Osteoblast (primary cell): ENCODE results near the gene DHH. TPM values are rescaled to one million over a fixed set of nuclear protein-coding genes. Genes with fewer than 3 reads are reported as not detected.

Experiments used
- DNase-seq: peaks from one replicate; pipeline ENCODE4 v3.0.0; 2011; ENCODE audit warnings: low spot score, mixed read lengths; ENCODE audit not compliant: insufficient read length; ENCODE audit errors: missing footprints
- H2AFZ ChIP-seq: 2 replicates; pipeline ENCODE4 v1.6.0; 2011; ENCODE audit warnings: mild to moderate bottlenecking, low read length
- H3K27ac ChIP-seq: 2 replicates; pipeline ENCODE4 v1.5.1; 2011; ENCODE audit warnings: mild to moderate bottlenecking, low read depth, low read length, moderate library complexity
- H3K27me3 ChIP-seq: 2 replicates; pipeline ENCODE4 v1.6.0; 2012; ENCODE audit warnings: mild to moderate bottlenecking, control low read depth, inconsistent platforms, low read length, moderate library complexity; ENCODE audit not compliant: insufficient read depth
- H3K36me3 ChIP-seq: 2 replicates; pipeline ENCODE4 v1.5.1; 2011; ENCODE audit warnings: mild to moderate bottlenecking, low read length, control low read depth, moderate library complexity; ENCODE audit not compliant: insufficient read depth
- H3K4me1 ChIP-seq: 2 replicates; pipeline ENCODE4 v1.5.1; 2011; ENCODE audit warnings: mild to moderate bottlenecking, low read length, control low read depth, moderate library complexity; ENCODE audit not compliant: insufficient read depth
- H3K4me2 ChIP-seq: 2 replicates; pipeline ENCODE4 v1.6.0; 2011; ENCODE audit warnings: mild to moderate bottlenecking, low read length; ENCODE audit not compliant: insufficient read depth
- H3K4me3 ChIP-seq: fragments of 200-600 bp; sonication (generic); 3 replicates; pipeline ENCODE4 v1.5.1; 2012; ENCODE audit warnings: mild to moderate bottlenecking, low read length, inconsistent platforms; ENCODE audit not compliant: insufficient read depth
- H3K79me2 ChIP-seq: 2 replicates; pipeline ENCODE4 v1.6.0; 2012; ENCODE audit warnings: mild to moderate bottlenecking, low read length, control low read depth, inconsistent platforms; ENCODE audit not compliant: insufficient read depth
- H3K9me3 ChIP-seq: 2 replicates; pipeline ENCODE4 v1.5.1; 2011; ENCODE audit warnings: low read depth, low read length, control low read depth
- H4K20me1 ChIP-seq: 2 replicates; pipeline ENCODE4 v1.6.0; 2012; ENCODE audit warnings: mild to moderate bottlenecking, low read length, control low read depth; ENCODE audit not compliant: insufficient read depth
- total RNA-seq: library from RNA; depleted of rRNA; stranded (reverse); fragments of >200 nt; gene quantifications from 2 replicates; pipeline ENCODE4 v1.2.3, GENCODE V29; 2012
- TF ChIP-seq, protein P1 (sequence below): IDR thresholded peaks from 2 replicates; pipeline ENCODE4 v1.5.1; 2011; ENCODE audit warnings: mild to moderate bottlenecking, low read depth, low read length, moderate library complexity; ENCODE audit errors: extremely low read depth

Gene DHH
- total RNA-seq, 1 donor = not detected

DNA sequence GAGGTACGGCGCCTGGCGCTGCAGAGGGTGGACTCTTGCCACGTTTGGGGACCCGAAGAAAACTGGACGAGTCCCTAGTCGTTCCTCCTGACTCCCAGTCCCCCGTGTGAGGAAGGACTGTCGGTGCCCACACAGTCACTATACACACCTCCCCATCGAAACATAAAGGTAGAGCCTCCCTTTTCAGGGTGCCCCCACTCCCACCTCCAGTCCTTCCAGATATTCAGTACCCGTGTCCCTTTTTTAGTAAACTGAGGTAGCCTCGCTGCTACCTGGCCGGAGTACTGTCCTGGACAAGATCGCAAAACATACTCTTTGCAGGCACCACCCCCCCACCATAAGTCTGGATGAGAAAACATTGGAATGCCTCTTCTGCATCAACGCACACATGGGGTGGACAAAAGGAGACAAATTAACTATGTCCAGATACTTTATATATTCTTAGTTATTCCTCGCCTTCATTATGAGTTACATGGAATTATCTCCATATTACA lies 33.4 kb downstream of the DHH start:
- Histone ChIP-seq H3K4me2 (peak overlapping the region; percentile 95), H3K4me3 (peak overlapping the region; percentile 93), H3K79me2 (peaks cover 50% of the 10 kb centered on the region), H3K27me3 (no peaks in the 10 kb centered on the region), H4K20me1 (peaks cover 32% of the 10 kb centered on the region), H3K27ac (peak overlapping the region; percentile 89), H3K36me3 (no peaks in the 10 kb centered on the region), H3K4me1 (peaks cover 37% of the 10 kb centered on the region), H3K9me3 (no peaks in the 10 kb centered on the region), H2AFZ (peak overlapping the region; percentile 97)
- TF ChIP-seq, protein P1, sequence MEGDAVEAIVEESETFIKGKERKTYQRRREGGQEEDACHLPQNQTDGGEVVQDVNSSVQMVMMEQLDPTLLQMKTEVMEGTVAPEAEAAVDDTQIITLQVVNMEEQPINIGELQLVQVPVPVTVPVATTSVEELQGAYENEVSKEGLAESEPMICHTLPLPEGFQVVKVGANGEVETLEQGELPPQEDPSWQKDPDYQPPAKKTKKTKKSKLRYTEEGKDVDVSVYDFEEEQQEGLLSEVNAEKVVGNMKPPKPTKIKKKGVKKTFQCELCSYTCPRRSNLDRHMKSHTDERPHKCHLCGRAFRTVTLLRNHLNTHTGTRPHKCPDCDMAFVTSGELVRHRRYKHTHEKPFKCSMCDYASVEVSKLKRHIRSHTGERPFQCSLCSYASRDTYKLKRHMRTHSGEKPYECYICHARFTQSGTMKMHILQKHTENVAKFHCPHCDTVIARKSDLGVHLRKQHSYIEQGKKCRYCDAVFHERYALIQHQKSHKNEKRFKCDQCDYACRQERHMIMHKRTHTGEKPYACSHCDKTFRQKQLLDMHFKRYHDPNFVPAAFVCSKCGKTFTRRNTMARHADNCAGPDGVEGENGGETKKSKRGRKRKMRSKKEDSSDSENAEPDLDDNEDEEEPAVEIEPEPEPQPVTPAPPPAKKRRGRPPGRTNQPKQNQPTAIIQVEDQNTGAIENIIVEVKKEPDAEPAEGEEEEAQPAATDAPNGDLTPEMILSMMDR = no peak
- DNase-seq = peak; percentile 91

DNA sequence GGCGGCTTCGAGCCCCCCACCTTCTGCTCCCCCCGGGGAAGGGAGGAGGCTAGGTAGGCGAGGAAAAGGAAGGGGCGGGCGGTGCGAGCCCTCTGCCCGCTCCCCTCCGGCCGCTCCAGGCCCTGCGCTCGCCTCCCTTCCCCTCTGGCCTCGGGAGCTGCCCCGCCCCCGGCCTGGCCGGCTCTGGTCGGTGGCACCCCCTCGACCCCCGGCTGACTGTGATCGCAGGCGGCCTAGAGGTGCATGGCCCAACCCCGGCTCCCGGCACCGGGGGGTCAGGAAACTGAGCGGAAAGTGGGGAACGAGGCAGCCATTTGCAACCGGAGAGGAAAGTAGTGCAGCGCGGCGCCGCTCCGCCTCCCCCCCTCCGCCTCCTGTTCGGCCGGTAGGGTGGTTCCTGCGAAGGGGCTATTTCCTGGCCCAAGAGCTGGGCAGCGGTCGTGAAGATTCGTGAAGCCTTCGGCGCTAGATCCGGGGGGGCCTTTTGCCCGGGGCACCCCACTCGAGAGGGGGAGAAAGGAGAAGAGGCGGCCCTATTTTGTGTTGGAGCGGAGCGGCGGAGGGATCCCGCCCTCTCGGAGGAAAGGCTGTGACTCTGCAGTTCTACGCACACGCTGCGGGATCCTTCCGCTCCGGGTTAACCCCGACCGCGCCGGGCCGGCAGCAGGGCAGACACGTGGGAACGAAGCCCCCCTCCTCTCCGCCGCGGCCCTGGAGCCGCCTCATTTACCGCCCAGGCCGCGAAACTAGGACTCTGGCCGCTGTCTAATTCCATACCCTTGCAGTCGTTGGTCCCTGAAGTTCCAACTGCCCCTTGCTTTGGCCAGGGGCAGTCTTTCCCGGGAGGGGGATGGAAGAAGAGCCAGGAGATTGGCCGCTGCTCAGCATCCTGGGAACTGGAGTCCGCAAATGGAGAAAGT lies 34.1 kb downstream of the DHH start, which contains the start of gene KMT2D:
TSS of gene KMT2D (minus strand) at position 558 of the 920 bp plus-strand sequence. CDS start 5,470 bp downstream, outside the sequence.
- H2AFZ ChIP-seq = peak within 1 kb of the TSS; percentile 97
- H3K4me1 ChIP-seq = peaks cover 44% of the 10 kb centered on the region
- no peaks in the 10 kb centered on the region for H3K9me3 ChIP-seq
- no peaks in the 10 kb centered on the region for H3K27me3 ChIP-seq
- H3K36me3 ChIP-seq = no peaks in the 10 kb centered on the region
- peaks cover 39% of the 10 kb centered on the region for H4K20me1 ChIP-seq
- TF ChIP-seq, protein P1 = peak; percentile 7
- peak within 1 kb of the TSS; percentile 97 for H3K4me2 ChIP-seq
- peaks cover 57% of the 10 kb centered on the region for H3K79me2 ChIP-seq
- H3K27ac ChIP-seq = peak within 1 kb of the TSS; percentile 89
- H3K4me3 ChIP-seq = peak within 1 kb of the TSS; percentile 93
- peak; percentile 99 for DNase-seq

- no peaks in the 10 kb centered on the region for H3K27me3 ChIP-seq
- TF ChIP-seq, protein P1 = no peak
- peaks cover 67% of the 10 kb centered on the region for H3K79me2 ChIP-seq
- no peak overlapping the region for H2AFZ ChIP-seq
- H3K36me3 ChIP-seq = peaks cover 6% of the 10 kb centered on the region
- H3K9me3 ChIP-seq = no peaks in the 10 kb centered on the region
- DNase-seq = peak; percentile 84
- H3K4me1 ChIP-seq = peaks cover 47% of the 10 kb centered on the region
- peak overlapping the region; percentile 93 for H3K4me3 ChIP-seq
- peaks cover 49% of the 10 kb centered on the region for H4K20me1 ChIP-seq
- peak overlapping the region; percentile 89 for H3K27ac ChIP-seq
- peak overlapping the region; percentile 97 for H3K4me2 ChIP-seq
Measured at GRCh38 chr12:49059299-49060171, 35.1 kb downstream of the DHH start.
